Neutrophil (primary cell): Measurements from ENCODE around the gene RNF126.
"Not testable (repeated sequence)": the region's sequence is repeated elsewhere in the genome, so short reads cannot be mapped to it uniquely, and the experiment has no call there.

Source experiments
- H3K27ac ChIP-seq: fragments of 200-600 bp; sonication (generic); 2 replicates; pipeline ENCODE4 v1.5.1; 2016; ENCODE audit warnings: mild to moderate bottlenecking, moderate library complexity
- H3K27me3 ChIP-seq: fragments of 200-600 bp; sonication (generic); 2 replicates; pipeline ENCODE4 v1.6.0; 2016; ENCODE audit warnings: mild to moderate bottlenecking
- H3K36me3 ChIP-seq: fragments of 200-600 bp; sonication (generic); 2 replicates; pipeline ENCODE4 v1.5.1; 2017
- H3K4me1 ChIP-seq, 2 experiments: fragments of 200-600 bp in 1 of 2; sonication (generic) in 1 of 2; 1 replicate in 1 of 2; 2 replicates in 1 of 2; pipeline versions ENCODE4 v1.5.1 to v1.6.1; 2013 to 2016; ENCODE audit warnings: low read depth in 1 of 2, low read length in 1 of 2, mild to moderate bottlenecking in 1 of 2, moderate library complexity in 1 of 2; ENCODE audit not compliant: control insufficient read depth in 1 of 2, insufficient read depth in 1 of 2
- H3K4me3 ChIP-seq, 2 experiments: fragments of 200-600 bp in 1 of 2; sonication (generic) in 1 of 2; 1 replicate in 1 of 2; 2 replicates in 1 of 2; pipeline ENCODE4 v1.5.1; 2013 to 2016; ENCODE audit warnings: low read depth in 1 of 2, low read length in 1 of 2, mild to moderate bottlenecking in 1 of 2, moderate library complexity in 1 of 2
- H3K9me3 ChIP-seq: fragments of 200-600 bp; sonication (generic); 2 replicates; pipeline ENCODE4 v1.5.1; 2016
- TF ChIP-seq, protein P1 (sequence below): fragments of 200-600 bp; sonication (generic); IDR thresholded peaks from 2 replicates; pipeline ENCODE4 v1.5.1; 2016; ENCODE audit warnings: antibody characterized with exemption

RNF126 gene

DNA sequence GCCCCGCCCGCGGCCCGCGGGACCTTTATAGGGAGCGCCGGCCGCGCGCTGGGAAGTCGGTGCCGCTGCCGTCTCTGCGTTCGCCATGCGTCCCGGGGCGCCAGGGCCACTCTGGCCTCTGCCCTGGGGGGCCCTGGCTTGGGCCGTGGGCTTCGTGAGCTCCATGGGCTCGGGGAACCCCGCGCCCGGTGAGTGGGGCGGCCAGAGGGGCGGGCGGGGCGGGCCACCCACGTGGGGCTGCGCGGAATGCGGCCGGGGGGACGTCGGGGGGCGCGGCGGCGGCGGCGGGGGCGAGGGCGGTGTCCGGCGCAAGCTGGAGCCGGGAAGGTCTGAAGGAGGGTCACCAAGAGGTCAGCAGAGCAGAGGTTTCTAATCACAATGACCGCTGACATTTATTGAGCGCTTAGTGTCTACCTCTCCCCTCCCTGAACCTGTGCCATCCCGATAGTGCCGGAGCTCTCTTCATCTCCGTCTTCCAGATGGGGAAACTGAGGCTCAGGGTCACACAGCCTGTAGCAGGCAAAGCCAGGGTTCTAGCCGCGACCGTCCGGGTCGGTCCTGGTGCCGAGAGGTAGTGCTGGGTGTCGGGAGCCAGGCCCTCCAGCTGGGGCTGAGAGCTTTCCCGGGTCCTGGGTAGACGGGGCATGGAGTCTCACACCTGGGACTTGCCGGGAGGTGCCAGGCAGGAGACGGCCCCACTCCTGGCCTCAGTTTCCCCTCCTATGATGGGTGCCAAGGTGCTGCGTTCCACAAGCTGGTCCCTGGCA lies 13.5 kb upstream of the RNF126 start, which contains the start of gene FSTL3:
Gene FSTL3, plus strand, starts transcription at position 54 of the 767 bp plus-strand sequence. Its CDS starts 32 bp downstream, at position 86.
- Histone ChIP-seq H3K4me3 (peak within 1 kb of the TSS; percentile 43 to 49), H3K9me3 (no peaks in the 10 kb centered on the region), H3K27me3 (peaks cover 6% of the 10 kb centered on the region), H3K36me3 (no peaks in the 10 kb centered on the region), H3K4me1 (peaks cover 63 to 76% of the 10 kb centered on the region in 2 experiments), H3K27ac (peak within 1 kb of the TSS; percentile 3)
- TF ChIP-seq, protein P1, sequence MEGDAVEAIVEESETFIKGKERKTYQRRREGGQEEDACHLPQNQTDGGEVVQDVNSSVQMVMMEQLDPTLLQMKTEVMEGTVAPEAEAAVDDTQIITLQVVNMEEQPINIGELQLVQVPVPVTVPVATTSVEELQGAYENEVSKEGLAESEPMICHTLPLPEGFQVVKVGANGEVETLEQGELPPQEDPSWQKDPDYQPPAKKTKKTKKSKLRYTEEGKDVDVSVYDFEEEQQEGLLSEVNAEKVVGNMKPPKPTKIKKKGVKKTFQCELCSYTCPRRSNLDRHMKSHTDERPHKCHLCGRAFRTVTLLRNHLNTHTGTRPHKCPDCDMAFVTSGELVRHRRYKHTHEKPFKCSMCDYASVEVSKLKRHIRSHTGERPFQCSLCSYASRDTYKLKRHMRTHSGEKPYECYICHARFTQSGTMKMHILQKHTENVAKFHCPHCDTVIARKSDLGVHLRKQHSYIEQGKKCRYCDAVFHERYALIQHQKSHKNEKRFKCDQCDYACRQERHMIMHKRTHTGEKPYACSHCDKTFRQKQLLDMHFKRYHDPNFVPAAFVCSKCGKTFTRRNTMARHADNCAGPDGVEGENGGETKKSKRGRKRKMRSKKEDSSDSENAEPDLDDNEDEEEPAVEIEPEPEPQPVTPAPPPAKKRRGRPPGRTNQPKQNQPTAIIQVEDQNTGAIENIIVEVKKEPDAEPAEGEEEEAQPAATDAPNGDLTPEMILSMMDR, result no peak

DNA sequence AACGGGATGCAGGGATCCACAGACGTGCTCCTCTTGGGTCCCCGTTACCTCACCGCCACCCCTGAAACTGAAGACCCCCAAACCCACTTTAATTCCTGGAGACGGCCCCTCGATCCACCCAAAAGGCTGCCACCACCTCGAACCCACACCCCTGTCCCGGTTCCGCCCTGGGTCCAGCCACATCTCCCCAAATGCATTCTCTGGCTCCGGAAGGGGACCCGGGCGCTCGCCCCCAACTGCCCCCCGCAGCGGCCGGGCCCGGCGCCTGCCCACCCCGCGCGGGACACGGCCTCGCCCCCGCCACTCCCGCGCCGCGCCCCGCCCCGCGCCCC lies 13.0 kb upstream of the RNF126 start:
- Histone ChIP-seq H3K4me3 (peak overlapping the region; percentile 43 to 49), H3K4me1 (peaks cover 62 to 75% of the 10 kb centered on the region in 2 experiments), H3K36me3 (no peaks in the 10 kb centered on the region), H3K27me3 (peaks cover 6% of the 10 kb centered on the region), H3K27ac (no peak overlapping the region), H3K9me3 (no peaks in the 10 kb centered on the region)
- TF ChIP-seq, protein P1, result no peak

DNA sequence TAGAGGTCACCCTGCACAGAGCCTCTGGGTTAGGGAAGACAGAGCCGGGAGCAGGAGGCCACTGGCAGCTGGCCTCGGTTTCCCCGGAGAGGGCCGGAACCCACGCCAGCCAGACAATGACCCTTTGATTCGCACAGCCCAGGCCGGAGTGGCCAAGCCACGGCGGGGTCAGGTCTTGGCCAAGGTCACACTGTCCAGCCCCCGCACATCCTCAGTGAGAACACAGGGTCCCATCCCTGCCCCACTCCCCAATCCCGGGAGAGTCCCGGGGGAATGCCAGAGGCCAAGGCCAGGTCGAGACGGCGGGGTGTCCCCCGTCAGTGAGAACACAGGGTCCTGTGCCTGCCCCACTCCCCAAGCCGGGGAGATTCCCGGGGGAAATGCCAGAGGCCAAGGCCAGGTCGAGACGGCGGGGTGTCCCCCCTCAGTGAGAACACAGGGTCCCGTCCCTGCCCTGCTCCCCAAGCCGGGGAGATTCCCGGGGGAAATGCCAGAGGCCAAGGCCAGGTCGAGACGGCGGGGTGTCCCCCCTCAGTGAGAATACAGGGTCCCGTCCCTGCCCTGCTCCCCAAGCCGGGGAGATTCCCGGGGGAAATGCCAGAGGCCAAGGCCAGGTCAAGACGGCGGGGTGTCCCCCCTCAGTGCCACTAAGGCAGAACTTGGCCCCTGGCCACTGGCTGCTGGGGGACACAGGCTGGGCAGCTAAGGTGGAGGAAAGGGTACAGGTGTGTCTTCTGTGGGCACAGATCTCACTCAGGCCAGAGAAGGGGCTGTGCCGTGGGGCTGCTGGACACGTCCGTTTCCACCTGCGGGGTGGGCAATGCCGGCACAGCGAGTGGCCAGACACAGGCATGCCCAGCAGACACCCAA lies 11.5 kb upstream of the RNF126 start:
- no peaks in the 10 kb centered on the region for H3K9me3 ChIP-seq
- peaks cover 66 to 68% of the 10 kb centered on the region in 2 experiments for H3K4me1 ChIP-seq
- no peak overlapping the region for H3K27ac ChIP-seq
- H3K27me3 ChIP-seq, result peaks cover 6% of the 10 kb centered on the region
- H3K4me3 ChIP-seq, result no peak overlapping the region
- TF ChIP-seq, protein P1, result no peak
- H3K36me3 ChIP-seq, result no peaks in the 10 kb centered on the region

DNA sequence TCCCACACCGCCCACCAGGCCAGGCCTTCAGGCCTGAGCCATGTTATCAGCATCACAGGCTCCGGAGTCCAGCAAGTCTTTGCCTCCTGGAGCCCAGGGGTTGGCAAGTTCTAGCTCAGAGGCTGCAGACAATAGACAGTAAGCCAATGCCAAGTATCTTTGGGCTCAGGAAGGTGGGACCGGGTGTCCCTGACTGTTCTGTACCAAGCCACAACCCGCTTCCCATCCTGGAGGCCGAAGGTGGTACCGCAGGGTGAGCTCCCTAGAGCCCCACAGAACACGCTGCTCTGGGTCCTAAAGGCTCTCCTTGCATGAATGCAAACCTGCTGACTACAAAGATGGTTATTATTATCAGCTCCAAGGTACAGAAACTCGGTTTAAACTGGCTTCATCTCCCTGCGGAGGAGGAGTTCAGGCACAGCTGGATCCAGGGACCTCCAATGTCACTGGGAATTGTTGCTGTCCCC lies 7.6 kb upstream of the RNF126 start:
- Histone ChIP-seq H3K4me1 (peaks cover 60 to 65% of the 10 kb centered on the region in 2 experiments), H3K9me3 (no peaks in the 10 kb centered on the region), H3K36me3 (no peaks in the 10 kb centered on the region), H3K27ac (peak overlapping the region; percentile 35), H3K27me3 (peaks cover 5% of the 10 kb centered on the region), H3K4me3 (no peak overlapping the region)
- TF ChIP-seq, protein P1, result no peak

DNA sequence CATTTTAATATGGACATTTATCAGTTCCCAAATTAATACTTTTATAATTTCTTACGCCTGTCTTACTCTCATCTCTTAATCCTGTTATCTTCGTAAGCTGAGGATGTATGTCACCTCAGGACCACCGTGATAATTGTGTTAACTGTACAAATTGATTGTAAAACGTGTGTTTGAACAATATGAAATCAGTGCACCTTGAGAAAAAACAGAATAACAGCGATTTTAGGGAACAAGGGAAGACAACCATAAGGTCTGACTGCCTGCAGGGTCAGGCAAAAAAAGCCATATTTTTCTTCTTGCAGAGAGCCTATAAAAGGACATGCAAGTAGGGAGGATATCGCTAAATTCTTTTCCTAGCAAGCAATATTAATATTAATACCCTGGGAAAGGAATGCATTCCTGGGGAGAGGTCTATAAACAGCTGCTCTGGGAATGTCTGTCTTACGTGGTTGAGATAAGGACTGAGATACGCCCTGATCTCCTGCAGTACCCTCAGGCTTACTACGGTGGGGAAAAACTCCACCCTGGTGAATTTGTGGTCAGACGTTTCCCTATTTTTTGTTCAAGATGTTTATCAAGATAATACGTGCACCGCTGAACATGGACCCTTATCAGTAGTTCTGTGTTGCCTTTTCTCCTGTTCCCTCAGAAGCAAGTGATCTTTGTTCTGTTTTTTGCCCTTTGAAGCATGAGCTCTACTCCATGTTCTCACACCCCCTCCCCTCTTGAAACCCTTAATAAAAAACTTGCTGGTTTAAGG lies 5.8 kb upstream of the RNF126 start:
- H3K4me3 ChIP-seq, H3K27me3 ChIP-seq, H3K36me3 ChIP-seq, H3K9me3 ChIP-seq: not testable (repeated sequence)
- Histone ChIP-seq H3K4me1 (peaks cover 70 to 71% of the 10 kb centered on the region in 2 experiments), H3K27ac (peak overlapping the region; percentile 45)

DNA sequence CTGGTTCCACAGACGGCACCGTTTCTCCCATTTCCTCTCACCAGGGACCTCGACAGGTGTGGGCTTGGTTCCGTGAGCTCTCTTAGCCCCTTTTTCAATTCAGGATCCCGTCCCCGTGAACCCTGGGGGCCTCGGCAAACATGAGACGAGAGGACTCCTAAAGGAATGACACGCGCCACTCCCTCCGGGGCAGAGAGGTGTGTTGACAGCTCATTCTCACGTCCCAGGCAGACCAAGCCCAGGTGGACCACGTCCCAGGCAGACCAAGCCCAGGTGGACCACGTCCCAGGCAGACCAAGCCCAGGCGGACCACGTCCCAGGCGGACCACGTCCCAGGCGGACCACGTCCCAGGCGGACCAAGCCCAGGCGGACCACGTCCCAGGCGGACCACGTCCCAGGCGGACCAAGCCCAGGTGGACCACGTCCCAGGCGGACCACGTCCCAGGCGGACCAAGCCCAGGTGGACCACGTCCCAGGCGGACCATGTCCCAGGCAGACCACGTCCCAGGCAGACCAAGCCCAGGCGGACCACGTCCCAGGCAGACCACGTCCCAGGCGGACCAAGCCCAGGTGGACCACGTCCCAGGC lies 4.1 kb upstream of the RNF126 start:
- H3K9me3 ChIP-seq, H3K36me3 ChIP-seq, H3K27me3 ChIP-seq: not testable (repeated sequence)
- H3K4me3 ChIP-seq, result peak overlapping the region in 1 of 2 experiments; percentile 17
- peak overlapping the region; percentile 73 for H3K27ac ChIP-seq
- peaks cover 72 to 77% of the 10 kb centered on the region in 2 experiments for H3K4me1 ChIP-seq
